GM12891 (cell line): ENCODE data around the gene NKTR.
A peak's percentile ranks its signal among the peaks of the same experiment; 100 is the strongest.
"Not testable (repeated sequence)": the region's sequence is repeated elsewhere in the genome, so short reads cannot be mapped to it uniquely, and the experiment has no call there.

ENCODE experiments used
- DNase-seq: peaks from one replicate; pipeline ENCODE4 v3.0.0; 2011; ENCODE audit warnings: low spot score; ENCODE audit not compliant: insufficient read length
- FAIRE-seq: peaks from 2 replicates; lab custom pipeline; 2011; peaks lifted over from hg19 to GRCh38; lab: Jason Lieb, UNC
- PAX5 ChIP-seq: IDR thresholded peaks from 2 replicates; pipeline ENCODE4 v1.6.1; 2011; ENCODE audit warnings: low read length, moderate library complexity, mild to moderate bottlenecking; ENCODE audit not compliant: insufficient read depth, severe bottlenecking
- POLR2A ChIP-seq: IDR thresholded peaks from 2 replicates; pipeline ENCODE4 v1.6.1; 2011; ENCODE audit warnings: low read depth, low read length, control low read depth
- POLR2AphosphoS5 ChIP-seq: IDR thresholded peaks from 2 replicates; pipeline ENCODE4 v1.6.1; 2011; ENCODE audit warnings: low read depth, low read length, control low read depth
- POU2F2 ChIP-seq: IDR thresholded peaks from 2 replicates; pipeline ENCODE4 v1.6.1; 2011; ENCODE audit warnings: low read depth, mild to moderate bottlenecking, control low read depth, low read length, moderate library complexity
- SPI1 ChIP-seq: IDR thresholded peaks from 2 replicates; pipeline ENCODE4 v1.6.1; 2011; ENCODE audit warnings: low read depth, low read length, control low read depth
- TAF1 ChIP-seq: IDR thresholded peaks from 2 replicates; pipeline ENCODE4 v1.6.1; 2011; ENCODE audit warnings: low read depth, low read length, control low read depth

Gene NKTR

DNA sequence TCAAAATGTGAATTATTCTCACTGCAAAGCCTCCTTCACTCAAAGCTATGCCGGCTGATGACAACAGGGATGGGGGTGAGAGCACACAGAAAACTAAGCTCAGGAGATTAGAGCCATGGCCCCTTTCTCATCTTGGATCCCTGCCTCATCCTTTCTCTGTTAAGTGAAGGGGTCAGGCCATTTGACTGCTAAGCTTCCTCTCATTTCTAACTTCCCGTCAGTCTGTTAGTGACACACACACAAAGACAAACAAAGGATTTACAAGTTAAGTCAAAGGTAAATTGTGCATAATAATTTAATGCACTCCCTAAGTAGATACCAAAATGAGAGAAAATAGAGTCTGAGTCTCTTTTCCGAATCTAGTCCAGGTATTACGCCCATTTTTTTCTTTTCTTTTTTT lies 8.7 kb upstream of the NKTR start:
- FAIRE-seq, result no peak
- TF ChIP-seq POLR2AphosphoS5 (no peak), PAX5 (no peak), POU2F2 (no peak), SPI1 (no peak), POLR2A (no peak), TAF1 (no peak)
- DNase-seq, result no peak

DNA sequence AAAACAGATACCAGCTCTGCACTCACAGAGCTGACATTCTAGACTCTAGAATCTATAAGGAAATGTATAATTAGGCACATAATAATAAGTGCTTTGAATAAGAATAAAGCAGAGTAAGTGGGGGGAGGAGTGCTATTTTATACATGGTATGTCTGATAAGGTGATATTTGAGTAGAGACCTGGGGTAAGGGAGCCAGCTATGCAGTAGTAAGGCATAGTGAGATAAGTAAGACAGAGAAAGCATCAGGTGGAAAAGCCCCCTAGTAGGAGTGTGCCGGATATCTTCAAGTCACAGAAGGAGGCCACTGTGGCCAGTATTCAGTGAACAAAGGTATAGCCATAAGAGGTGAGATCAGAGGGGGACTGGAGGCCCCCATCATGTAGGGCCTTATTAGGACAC lies 6.9 kb upstream of the NKTR start:
- no peak for TF ChIP-seq POLR2AphosphoS5
- no peak for TF ChIP-seq POLR2A
- no peak for TF ChIP-seq TAF1
- TF ChIP-seq PAX5, result no peak
- no peak for TF ChIP-seq SPI1
- no peak for TF ChIP-seq POU2F2
- DNase-seq (no peak), FAIRE-seq (no peak)

DNA sequence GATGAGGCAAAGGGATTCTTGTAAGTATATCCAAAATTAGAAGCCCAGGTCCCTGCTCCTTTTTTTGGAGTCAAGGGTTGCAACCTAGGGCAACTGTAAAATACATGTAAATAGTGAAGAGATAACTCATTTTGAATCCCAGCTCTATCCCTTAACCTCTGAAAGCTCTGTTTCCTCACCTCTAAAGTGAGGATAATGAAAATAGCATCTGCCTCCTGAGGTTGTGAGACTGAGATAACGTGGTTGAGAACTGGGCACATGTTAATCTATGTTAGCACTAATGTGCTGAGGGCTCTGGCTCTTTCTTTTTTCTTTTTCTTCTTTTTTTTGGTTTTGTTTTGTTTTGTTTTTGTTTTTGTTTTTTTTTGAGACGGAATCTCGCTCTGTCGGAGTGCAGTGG lies 4.8 kb upstream of the NKTR start:
- no peak for TF ChIP-seq SPI1
- no peak for TF ChIP-seq POLR2AphosphoS5
- no peak for TF ChIP-seq POLR2A
- no peak for TF ChIP-seq PAX5
- TF ChIP-seq POU2F2, result no peak
- TF ChIP-seq TAF1, result no peak
- DNase-seq (no peak), FAIRE-seq (no peak)

DNA sequence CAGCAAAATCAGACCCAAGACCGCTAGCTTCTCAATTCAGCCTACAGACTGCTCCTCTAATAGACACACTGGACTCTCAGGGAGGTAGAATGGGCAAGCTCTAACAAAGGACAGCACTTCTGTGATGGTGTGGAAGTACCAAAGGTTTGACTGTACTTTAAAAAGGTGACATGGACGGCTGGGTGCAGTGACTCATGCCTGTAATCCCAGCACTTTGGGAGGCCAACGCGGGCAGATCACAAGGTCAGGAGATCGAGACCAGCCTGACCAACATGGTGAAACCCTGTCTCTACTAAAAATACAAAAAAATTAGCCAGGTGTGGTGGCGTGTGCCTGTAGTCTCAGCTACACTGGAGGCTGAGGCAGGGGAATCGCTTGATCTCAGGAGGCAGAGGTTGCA lies 3.4 kb upstream of the NKTR start:
- peak; percentile 43; the same call in 1 of the 2 replicates for TF ChIP-seq POLR2A
- peak; percentile 41 for FAIRE-seq
- DNase-seq, result not testable (repeated sequence)

DNA sequence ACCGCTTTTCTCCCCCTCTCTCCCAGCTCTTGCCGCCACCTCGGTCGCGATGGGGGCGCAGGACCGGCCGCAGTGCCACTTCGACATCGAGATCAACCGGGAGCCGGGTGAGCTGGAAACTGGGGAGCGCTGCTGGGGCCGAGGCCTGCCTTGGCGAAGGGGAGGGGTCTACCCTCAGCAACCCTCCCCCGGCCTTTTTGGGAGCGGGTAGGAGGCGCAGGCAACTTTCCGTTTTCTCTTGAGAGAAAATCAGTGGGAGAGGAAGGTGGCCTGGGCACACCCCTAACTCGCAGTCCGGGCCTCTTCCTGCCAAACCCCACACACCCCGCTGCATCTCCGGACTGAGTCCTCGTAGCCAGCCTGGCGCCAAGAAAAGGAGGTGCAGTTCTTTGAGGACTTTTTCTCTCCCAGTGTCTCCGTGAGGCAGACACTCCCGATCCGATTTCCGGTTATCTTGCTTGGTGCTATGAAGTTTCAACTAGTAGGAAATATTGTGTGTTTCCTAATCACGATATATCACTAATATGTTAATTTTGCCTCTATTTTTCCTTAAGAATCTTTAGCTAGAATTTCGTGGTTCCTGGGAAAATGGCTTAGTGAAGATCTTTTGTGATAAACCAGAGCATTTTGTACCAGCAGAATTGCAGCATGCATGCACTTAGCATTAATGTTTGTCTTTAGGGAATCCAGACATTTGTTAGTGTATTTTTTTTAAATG lies 631 bp downstream of the NKTR start:
- FAIRE-seq (peak; percentile 76), DNase-seq (peak; percentile 14)

DNA sequence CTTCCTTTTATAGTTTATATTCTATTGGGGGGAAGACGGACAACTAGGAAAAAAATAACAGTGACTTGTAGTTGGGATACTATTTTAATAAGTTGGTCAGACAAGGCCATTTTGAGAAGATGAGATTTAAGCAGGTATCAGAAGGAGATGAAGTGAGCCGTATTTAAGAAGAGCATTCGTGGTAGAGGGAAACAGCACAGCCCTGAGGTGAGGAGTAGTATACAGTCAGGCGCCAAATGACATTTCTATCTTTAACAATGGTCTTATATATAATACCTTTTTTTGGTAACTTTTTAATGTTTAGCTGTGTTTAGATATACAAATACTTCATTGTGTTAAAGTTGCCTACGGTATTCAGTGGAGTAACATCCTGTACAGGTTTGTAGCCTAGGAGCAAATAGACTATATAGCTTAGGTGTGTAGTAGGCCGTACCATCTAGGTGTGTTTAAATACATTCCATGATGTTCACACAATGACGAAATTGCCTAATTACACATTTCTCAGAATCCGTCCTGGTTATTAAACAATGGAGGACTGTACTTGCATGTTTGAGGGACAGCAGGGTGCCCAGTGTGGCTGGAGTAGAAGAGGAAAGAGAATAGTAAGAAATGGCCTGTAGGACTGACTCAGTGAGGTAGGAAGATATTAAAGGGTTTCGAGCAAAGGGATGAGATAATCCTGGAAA lies 1.6 kb downstream of the NKTR start:
- FAIRE-seq (peak; percentile 57), DNase-seq (no peak)

More for the DNA sequence above, 631 bp downstream of the NKTR start:
- TF ChIP-seq TAF1, result no peak
- peak; percentile 31; the same call in 1 of the 2 replicates for TF ChIP-seq POLR2A

DNA sequence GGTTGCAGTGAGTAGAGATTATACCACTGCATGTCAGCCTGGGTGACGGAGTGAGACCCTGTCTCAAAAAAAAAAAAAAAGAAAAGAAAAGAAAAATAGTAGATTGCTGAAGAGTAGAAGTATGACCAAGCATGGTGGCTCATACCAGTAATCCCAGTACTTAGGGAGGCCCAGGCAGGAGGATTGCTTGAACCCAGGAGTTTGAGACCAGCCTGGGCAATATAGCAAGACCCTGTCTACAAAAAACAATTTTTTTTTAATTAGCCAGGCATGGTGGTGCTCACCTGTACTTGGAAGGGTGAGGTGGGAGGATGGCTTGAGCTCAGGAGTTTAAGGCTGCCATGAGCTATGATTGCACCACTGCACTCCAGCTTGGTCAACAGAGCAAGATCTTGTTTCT lies 2.5 kb downstream of the NKTR start:
- FAIRE-seq, result no peak
- TF ChIP-seq PAX5 (no peak), POU2F2 (no peak), SPI1 (no peak)
- no peak for DNase-seq

More for the DNA sequence above, 1.6 kb downstream of the NKTR start:
- TF ChIP-seq POU2F2, result no peak
- no peak for TF ChIP-seq SPI1
- no peak for TF ChIP-seq TAF1
- TF ChIP-seq POLR2A, result no peak
- no peak for TF ChIP-seq PAX5
- TF ChIP-seq POLR2AphosphoS5, result no peak

DNA sequence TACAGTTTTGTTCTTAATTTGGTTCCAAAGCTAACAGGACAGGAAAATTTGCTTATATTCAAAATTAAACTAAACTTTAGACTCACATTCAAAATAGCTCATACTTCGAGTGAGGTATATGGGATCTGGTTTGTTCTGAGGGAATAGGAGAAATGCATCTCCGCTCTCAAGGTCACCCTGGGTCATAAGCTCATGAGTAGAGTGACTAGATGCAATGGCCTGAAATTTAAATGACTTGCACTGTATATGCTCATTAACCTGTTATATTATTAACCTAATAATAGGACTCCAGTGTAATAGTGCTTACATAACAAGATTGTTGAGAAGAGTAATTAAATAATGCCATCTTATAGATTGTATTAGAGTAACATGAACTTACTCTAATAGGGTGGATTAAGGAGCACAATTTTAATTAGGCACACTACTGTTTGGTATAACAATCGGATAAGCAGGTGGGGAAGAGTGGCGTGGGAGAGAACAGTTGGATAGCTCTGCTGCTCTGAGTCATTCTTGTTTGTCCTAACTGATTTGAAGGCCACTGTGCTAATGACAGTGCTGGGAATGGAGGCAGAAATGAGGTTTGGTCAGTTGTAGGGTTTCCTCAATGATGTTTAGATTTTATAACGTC lies 5.2 kb downstream of the NKTR start:
- no peak for TF ChIP-seq TAF1
- TF ChIP-seq POU2F2, result no peak
- no peak for TF ChIP-seq SPI1
- no peak for TF ChIP-seq PAX5
- TF ChIP-seq POLR2AphosphoS5, result no peak
- no peak for TF ChIP-seq POLR2A
- FAIRE-seq (no peak), DNase-seq (no peak)

DNA sequence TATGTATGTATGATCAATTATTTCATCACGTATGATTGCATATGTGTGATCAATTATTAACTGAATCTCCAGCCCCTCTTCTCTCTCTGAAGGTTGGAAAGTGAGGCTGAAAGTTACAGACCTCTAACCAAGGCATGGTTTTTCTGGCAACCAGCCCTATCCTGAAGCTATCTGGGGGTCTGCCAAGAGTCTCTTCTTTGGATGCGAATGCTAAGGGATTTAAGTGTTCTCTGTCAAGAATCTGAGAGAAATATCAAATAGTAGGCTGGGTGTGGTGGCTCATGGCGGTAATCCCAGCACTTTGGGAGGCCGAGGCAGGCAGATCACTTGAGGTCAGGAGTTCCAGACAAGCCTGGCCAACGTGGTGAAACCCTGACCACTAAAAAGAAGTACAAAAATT lies 8.1 kb downstream of the NKTR start:
- FAIRE-seq, result no peak
- TF ChIP-seq POLR2A (no peak), POU2F2 (no peak), POLR2AphosphoS5 (no peak), PAX5 (no peak), SPI1 (no peak), TAF1 (no peak)
- DNase-seq, result no peak

DNA sequence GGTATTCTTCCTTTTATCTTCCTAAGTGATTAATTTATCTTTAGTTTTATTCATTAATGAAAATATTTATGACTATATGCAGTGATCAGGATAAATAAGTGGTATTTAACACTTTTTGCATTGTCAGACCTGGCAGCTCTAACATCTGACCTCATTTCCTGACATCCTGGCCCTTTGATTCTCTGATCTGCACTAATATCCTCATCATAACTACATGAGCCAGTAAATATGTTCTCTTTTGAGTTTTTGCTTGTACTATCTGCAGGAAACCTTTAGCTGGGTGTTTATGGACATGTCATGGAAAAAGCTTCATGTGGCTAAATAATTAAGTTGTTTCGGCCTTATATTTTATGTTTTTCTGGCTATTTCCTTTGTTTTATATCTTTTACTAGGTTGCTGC lies 10.5 kb downstream of the NKTR start:
- DNase-seq (no peak), FAIRE-seq (no peak)
- TF ChIP-seq POLR2AphosphoS5 (no peak), TAF1 (no peak), SPI1 (no peak), PAX5 (no peak), POLR2A (no peak), POU2F2 (no peak)

DNA sequence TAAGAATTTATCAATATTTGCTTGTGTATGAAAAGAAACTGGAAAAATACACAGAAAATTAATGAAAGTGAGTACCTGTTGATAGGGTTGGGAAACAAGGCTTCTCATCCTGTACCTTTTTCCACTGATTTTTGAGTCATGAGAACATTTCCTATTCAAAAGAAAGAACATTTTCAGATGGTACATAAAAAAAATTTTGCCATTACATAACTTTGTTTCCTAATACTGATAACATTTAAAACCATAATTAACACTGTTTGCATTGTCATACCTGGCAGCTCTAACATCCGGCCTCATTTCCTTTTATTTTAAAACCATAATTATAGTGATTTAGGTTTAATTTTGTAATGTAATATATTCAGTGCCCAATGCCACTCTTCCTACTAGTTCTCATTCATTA lies 11.7 kb downstream of the NKTR start:
- FAIRE-seq (no peak), DNase-seq (no peak)
- no peak for TF ChIP-seq POLR2AphosphoS5
- TF ChIP-seq TAF1, result no peak
- TF ChIP-seq PAX5, result no peak
- TF ChIP-seq POU2F2, result no peak
- no peak for TF ChIP-seq SPI1
